Lower lobe of right lung (tissue), 2 donors: Measurements from ENCODE around the gene HECTD4. TPM values are rescaled to one million over a fixed set of nuclear protein-coding genes. Genes with fewer than 3 reads are reported as not detected.
"Not testable (repeated sequence)": the region's sequence is repeated elsewhere in the genome, so short reads cannot be mapped to it uniquely, and the experiment has no call there.

ENCODE experiments used
- ATAC-seq, 2 donors: fragments of 200-7000 bp; cut with Tn5 transposase; one replicate each; pipeline ENCODE4 v1.9.1; 2020 to 2022; ENCODE audit warnings: mild to moderate bottlenecking in 2 of 2, moderate library complexity in 2 of 2
- DNase-seq: peaks from one replicate; pipeline ENCODE4 v3.0.0-alpha.2; 2020
- H3K27ac ChIP-seq: fragments of 200-600 bp; one replicate; pipeline ENCODE4 v1.8.0; 2022
- H3K27me3 ChIP-seq: fragments of 200-600 bp; one replicate; pipeline ENCODE4 v1.8.0; 2022; ENCODE audit warnings: low read depth
- H3K36me3 ChIP-seq: fragments of 200-600 bp; one replicate; pipeline ENCODE4 v1.8.0; 2022; ENCODE audit warnings: mild to moderate bottlenecking
- H3K4me1 ChIP-seq: fragments of 200-600 bp; one replicate; pipeline ENCODE4 v1.8.0; 2022
- H3K4me3 ChIP-seq: fragments of 200-600 bp; one replicate; pipeline ENCODE4 v1.8.0; 2022; ENCODE audit warnings: mild to moderate bottlenecking
- H3K9me3 ChIP-seq: fragments of 200-600 bp; one replicate; pipeline ENCODE4 v1.8.0; 2022
- intact Hi-C: fragments of 100-400 bp; cut with DNase I; formaldehyde crosslinking; loops from one replicate; pipeline ENCODE4 v1.11.0; 2022
- total RNA-seq: library from RNA; stranded (reverse); fragmentation: NEBNext Ultra II Directional; extraction: Animal tissue kit (Norgen Biotek cat#: 25700); gene quantifications from one replicate; pipeline ENCODE4 v1.2.1, GENCODE V29; 2021
- TF ChIP-seq, protein P1 (sequence below): fragments of 200-600 bp; IDR thresholded peaks from one replicate; pipeline ENCODE4 v1.8.0; 2022; ENCODE audit warnings: antibody characterized with exemption, mild to moderate bottlenecking
- donor health status: DM: no; HTN: yes; CAD: no; lungs with severe emphysema.

Gene HECTD4
- total RNA-seq, 1 donor from 2014 or later = 54.8 TPM

DNA sequence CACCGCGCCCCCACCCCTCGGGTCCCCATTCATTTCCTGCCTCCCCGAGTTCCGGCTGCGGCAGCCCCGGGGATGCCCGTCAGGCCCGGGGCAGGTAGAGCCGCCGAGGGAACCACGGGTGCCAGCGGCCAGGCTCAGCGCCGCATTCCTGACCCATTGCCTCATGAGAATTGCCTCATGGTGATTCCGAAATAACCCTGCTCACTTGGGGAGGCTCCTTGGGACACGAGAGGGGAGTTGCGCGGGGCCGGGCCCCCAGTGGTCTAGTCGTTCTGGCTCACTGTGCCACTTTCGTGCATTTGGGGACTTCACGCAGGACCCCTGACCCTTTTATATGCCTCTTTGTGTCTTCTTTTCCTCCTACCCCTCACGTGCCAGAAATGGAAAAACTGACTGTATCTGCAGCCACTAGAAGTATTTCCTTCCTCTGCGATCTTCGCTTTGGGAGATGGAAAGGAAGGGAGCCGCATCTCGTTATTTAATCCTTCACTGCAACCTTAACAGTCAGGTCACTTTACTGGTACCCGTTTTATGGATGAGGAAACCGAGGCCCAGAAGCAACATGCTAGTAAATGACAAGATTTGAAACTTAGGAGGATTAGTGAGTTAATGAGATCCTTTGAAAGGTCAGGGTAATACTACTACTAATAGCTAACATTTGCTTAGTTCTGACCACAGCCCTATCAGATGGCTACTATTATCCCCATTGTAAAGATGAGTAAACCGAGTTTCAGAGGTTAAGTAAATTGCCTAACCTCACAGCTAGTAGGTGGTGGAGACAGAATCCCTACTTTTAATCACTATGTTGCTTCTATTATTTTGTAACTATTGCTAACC lies 37.3 kb upstream of the HECTD4 start:
- Histone ChIP-seq H3K27me3 (no peaks in the 10 kb centered on the region), H3K9me3 (no peaks in the 10 kb centered on the region), H3K27ac (peak overlapping the region; percentile 99), H3K4me3 (peak overlapping the region; percentile 94), H3K36me3 (no peaks in the 10 kb centered on the region), H3K4me1 (peaks cover 33% of the 10 kb centered on the region)
- ATAC-seq (peak; percentile 85 to 88), DNase-seq (peak; percentile 76)
- TF ChIP-seq, protein P1, sequence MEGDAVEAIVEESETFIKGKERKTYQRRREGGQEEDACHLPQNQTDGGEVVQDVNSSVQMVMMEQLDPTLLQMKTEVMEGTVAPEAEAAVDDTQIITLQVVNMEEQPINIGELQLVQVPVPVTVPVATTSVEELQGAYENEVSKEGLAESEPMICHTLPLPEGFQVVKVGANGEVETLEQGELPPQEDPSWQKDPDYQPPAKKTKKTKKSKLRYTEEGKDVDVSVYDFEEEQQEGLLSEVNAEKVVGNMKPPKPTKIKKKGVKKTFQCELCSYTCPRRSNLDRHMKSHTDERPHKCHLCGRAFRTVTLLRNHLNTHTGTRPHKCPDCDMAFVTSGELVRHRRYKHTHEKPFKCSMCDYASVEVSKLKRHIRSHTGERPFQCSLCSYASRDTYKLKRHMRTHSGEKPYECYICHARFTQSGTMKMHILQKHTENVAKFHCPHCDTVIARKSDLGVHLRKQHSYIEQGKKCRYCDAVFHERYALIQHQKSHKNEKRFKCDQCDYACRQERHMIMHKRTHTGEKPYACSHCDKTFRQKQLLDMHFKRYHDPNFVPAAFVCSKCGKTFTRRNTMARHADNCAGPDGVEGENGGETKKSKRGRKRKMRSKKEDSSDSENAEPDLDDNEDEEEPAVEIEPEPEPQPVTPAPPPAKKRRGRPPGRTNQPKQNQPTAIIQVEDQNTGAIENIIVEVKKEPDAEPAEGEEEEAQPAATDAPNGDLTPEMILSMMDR = no peak
- intact Hi-C loops = no loop called here

- H3K4me1 ChIP-seq = peaks cover 33% of the 10 kb centered on the region
- ATAC-seq (peak; percentile 97), DNase-seq (peak; percentile 90)
- TF ChIP-seq, protein P1 = peak; percentile 46
- no peaks in the 10 kb centered on the region for H3K9me3 ChIP-seq
- intact Hi-C loops = no loop called here
- H3K36me3 ChIP-seq = no peaks in the 10 kb centered on the region
- no peaks in the 10 kb centered on the region for H3K27me3 ChIP-seq
- peak within 1 kb of the TSS; percentile 99 for H3K27ac ChIP-seq
- peak within 1 kb of the TSS; percentile 94 for H3K4me3 ChIP-seq
These were observed 36.5 kb upstream of the HECTD4 start, which contains the start of gene PTPN11 for GRCh38 chr12:112418608-112419296. Gene PTPN11, plus strand, starts transcription at chr12:112418947. Its CDS starts 165 bp downstream, at chr12:112419112.

DNA sequence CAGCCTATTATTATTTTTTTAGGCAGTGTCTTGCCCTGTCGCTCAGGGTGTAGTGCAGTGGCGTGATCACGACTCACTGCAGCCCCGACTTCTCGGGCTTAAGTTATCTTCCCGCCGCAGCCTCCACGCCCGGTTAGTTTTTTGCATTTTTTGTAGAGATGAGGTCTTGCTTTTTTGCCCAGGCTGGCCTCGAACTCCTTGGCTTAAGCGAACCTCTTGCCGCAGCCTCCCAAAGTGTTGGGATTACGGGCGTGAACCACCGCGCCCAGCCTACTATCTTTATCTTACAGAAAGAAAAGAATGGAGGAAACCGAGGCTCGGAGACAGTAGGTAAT lies 36.0 kb upstream of the HECTD4 start:
- Histone ChIP-seq H3K27ac (peak overlapping the region; percentile 99), H3K4me3 (peak overlapping the region; percentile 94), H3K9me3 (no peaks in the 10 kb centered on the region), H3K36me3 (no peaks in the 10 kb centered on the region), H3K27me3 (no peaks in the 10 kb centered on the region), H3K4me1 (peaks cover 33% of the 10 kb centered on the region)
- intact Hi-C loops = no loop called here
- DNase-seq (no peak), ATAC-seq (peak in 1 of 2 donors; percentile 0)
- TF ChIP-seq, protein P1 = no peak

- intact Hi-C loops, DNase-seq, H3K4me3 ChIP-seq, H3K9me3 ChIP-seq, H3K27ac ChIP-seq, H3K27me3 ChIP-seq, ATAC-seq, H3K36me3 ChIP-seq: not testable (repeated sequence)
- H3K4me1 ChIP-seq = peaks cover 19% of the 10 kb centered on the region
These were observed 33.2 kb upstream of the HECTD4 start for GRCh38 chr12:112415457-112415856.

DNA sequence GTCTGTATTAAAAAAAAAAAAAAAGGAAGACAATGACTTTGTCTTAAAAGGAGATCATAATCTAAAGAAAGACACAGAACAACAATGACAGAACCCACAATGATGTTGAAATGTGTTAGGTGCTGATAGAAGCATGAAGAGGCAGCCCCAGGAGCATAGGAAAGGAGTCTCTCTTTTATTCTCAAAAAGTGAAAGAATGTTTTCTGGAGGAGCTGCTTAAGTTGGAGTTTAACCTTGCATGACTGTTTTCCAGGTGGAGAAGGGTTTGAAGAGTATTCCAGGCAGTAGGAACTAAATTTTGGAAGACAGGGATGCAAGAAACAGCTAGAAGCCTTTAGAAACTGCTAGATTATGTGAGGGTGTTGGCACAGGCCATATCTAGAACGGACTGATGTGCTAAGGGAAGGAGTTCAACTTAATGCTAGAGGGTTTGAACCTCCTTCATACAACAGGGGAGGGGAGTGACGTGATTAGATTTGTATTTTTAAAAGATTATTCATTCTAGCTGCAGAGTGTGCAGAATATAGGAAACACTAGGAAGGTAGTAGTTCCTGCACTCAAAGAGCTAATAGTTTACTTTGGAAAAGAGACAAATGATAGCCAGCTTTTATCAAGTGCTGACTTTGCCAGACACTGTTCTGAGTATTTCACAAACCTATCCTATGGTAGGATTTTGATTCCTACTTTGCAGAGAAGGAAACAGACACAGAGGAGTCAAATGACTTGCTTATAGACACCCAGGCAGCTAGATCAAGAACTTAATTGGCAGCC lies 31.8 kb upstream of the HECTD4 start:
- no peaks in the 10 kb centered on the region for H3K36me3 ChIP-seq
- H3K4me3 ChIP-seq = no peak overlapping the region
- intact Hi-C loops = no loop called here
- H3K4me1 ChIP-seq = peaks cover 8% of the 10 kb centered on the region
- TF ChIP-seq, protein P1 = no peak
- no peaks in the 10 kb centered on the region for H3K27me3 ChIP-seq
- H3K27ac ChIP-seq = no peak overlapping the region
- ATAC-seq (no peak), DNase-seq (no peak)
- no peaks in the 10 kb centered on the region for H3K9me3 ChIP-seq
